Activated naive CD4-positive, alpha-beta T cell treated with anti-CD3 and anti-CD28 coated beads, Interleukin-2, amount 50 U/mL, for 72 hours (primary cell): Measurements from ENCODE around the gene STK36. TPM values are rescaled to one million over a fixed set of nuclear protein-coding genes. Genes with fewer than 3 reads are reported as not detected.
"Not testable (repeated sequence)": the region's sequence is repeated elsewhere in the genome, so short reads cannot be mapped to it uniquely, and the experiment has no call there.

ENCODE experiments used
- ATAC-seq, 2 donors: fragments of 150-1000 bp; cut with Tn5 transposase; 2 replicates each; pipeline ENCODE4 v1.10.0; 2021; ENCODE audit warnings: mild to moderate bottlenecking in 2 of 2, moderate library complexity in 2 of 2
- DNase-seq, 2 donors: peaks; one replicate each; pipeline ENCODE4 v3.0.0; 2021 to 2022; ENCODE audit warnings: low spot score in 2 of 2
- H3K27ac Mint-ChIP-seq, 2 donors: one replicate each; pipeline ENCODE4 v1.8.0; 2022; ENCODE audit warnings: mild to moderate bottlenecking in 2 of 2, mixed read lengths in 2 of 2
- H3K36me3 Mint-ChIP-seq, 2 donors: one replicate each; pipeline ENCODE4 v1.8.0; 2022; ENCODE audit warnings: mixed read lengths in 2 of 2
- H3K9me3 Mint-ChIP-seq, 2 donors: one replicate each; pipeline ENCODE4 v1.8.0; 2022; ENCODE audit warnings: mixed read lengths in 2 of 2
- total RNA-seq, 2 donors: library from RNA; stranded (reverse); gene quantifications; one replicate each; pipeline ENCODE4 v1.2.3, GENCODE V29; 2022

Gene STK36
- total RNA-seq, 2 donors from 2014 or later = 16.5 to 22.5 TPM

- peak in 1 of 2 donors; percentile 43 for ATAC-seq
- H3K36me3 Mint-ChIP-seq = peaks cover 23 to 36% of the 10 kb centered on the region in 2 donors
Measured at GRCh38 chr2:218648787-218649100, 23.1 kb upstream of the STK36 start.

DNA sequence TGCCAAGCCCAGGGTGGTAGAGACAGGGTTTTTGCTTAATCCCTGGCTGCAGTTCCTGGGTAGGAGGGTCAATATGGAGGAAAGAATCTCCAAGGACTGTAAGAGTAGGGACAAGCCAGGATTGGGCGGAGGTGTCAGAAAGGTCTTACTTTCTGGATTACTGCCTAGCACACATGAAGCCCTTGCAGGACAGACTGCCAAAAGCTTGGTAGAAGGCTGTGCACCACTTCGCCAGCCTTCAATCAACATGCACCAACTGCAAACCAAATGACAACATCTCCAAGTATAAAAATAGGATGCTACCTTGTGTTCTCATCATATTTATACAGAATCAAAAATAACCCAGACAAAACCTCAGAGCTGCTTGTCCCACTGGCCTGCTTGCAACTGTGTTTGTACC is 16.1 kb upstream of the STK36 start:
- no peaks in the 10 kb centered on the region for H3K9me3 Mint-ChIP-seq
- peak overlapping the region in 1 of 2 donors; percentile 72 for H3K27ac Mint-ChIP-seq
- ATAC-seq = no peak
- H3K36me3 Mint-ChIP-seq = peaks cover 11 to 17% of the 10 kb centered on the region in 2 donors
- no peak for DNase-seq

More at GRCh38 chr2:218648787-218649100, 23.1 kb upstream of the STK36 start:
- no peaks in the 10 kb centered on the region for H3K9me3 Mint-ChIP-seq
- H3K27ac Mint-ChIP-seq = peak overlapping the region; percentile 33 to 38
- no peak for DNase-seq

- Mint-ChIP-seq H3K27ac (peak overlapping the region; percentile 60 to 69), H3K9me3 (no peaks in the 10 kb centered on the region), H3K36me3 (peaks cover 9 to 11% of the 10 kb centered on the region in 2 donors)
- ATAC-seq = peak; percentile 54 to 62
- DNase-seq = peak in 1 of 2 donors; percentile 48
Measured at GRCh38 chr2:218658671-218659257, 13.1 kb upstream of the STK36 start.

DNA sequence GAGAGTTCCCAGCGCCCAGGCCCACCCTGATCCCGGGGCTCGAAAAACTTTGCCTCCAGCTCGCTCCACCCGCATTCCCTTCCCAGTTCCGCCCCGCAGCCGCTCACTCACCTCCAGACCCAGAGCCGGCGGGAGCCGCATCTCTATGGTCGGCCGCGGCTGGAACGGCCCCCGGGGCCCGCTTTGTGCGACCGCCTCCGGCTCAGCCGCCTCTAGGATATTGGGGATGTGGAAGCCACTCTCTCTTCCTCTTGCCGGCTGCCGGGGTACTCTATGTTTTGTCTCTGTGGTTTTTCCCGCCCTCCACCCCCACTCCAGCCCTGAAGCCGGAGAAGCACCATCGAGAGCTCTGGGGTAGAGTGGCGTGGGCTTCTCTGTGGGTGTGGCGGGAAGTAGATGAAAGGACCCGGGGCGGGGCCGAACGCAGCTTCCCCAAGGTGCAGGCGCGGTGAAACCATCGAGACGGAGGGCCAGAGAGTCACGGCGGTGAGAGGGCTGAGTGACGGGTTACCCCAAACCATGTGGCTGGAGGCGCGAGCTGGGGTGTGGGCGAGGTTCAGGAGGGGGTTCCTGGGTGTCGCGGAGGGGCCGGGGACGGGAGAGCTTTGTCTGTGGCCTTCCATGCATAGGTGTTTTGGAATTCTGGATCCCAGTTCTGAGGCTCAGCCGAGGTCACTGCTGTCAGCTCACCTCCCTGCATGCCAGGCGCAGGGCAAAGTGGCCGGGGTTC is 12.5 kb upstream of the STK36 start, which contains the start of the genes BCS1L and ZNF142:
Gene BCS1L (plus strand): TSS at position 426 of the 730 bp plus-strand sequence. CDS start 1,305 bp downstream, outside the sequence.
Gene ZNF142 (minus strand): TSS at position 366 of the 730 bp plus-strand sequence. CDS start 3,194 bp downstream, outside the sequence.
- ATAC-seq = peak; percentile 95 to 98
- Mint-ChIP-seq H3K36me3 (peaks cover 9 to 11% of the 10 kb centered on the region in 2 donors), H3K9me3 (no peaks in the 10 kb centered on the region), H3K27ac (peak within 1 kb of the TSS; percentile 60 to 69)
- DNase-seq = peak; percentile 87 to 97

DNA sequence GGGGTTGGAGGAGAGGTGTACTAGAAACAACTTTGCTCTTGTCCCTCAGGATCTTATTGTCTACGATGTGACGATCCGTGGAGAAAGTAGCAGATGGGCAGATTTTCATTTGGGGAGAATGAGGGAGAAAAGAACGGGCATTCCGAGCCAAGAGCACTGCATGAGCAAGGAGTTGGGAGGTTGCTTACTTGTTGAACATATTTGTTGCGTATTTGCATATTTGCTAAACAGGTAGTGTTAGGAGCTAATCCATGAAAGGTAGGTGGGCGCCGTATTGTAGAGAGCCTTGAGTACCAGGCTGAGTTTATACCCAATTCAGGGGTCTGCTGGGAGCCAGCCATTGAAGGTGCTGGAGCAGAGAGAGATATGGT is 11.9 kb upstream of the STK36 start:
- DNase-seq (no peak), ATAC-seq (no peak)
- no peaks in the 10 kb centered on the region for H3K9me3 Mint-ChIP-seq
- peak overlapping the region; percentile 60 to 69 for H3K27ac Mint-ChIP-seq
- H3K36me3 Mint-ChIP-seq = peaks cover 9 to 11% of the 10 kb centered on the region in 2 donors

DNA sequence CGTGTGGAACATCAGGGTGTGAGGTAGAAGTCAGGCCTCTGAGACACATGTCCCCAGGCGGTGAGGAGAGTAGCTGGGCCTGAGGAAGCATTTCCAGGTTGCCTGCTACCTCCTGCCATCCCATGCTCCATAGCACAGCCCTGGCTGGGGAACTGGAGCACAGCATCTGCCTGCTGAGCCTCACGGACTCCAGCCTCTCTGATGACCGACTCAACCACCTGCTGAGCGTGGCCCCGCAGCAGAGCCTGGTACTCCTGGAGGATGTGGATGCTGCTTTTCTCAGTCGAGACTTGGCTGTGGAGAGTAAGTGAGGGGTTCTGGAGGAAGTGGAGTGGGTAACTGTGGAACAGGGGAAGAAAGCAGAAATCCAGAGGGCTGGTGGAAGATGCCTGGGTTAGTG is 9.5 kb upstream of the STK36 start:
- peaks cover 9 to 10% of the 10 kb centered on the region in 2 donors for H3K36me3 Mint-ChIP-seq
- no peak for ATAC-seq
- H3K9me3 Mint-ChIP-seq = no peaks in the 10 kb centered on the region
- peak in 1 of 2 donors; percentile 45 for DNase-seq
- peak overlapping the region in 1 of 2 donors; percentile 23 for H3K27ac Mint-ChIP-seq

DNA sequence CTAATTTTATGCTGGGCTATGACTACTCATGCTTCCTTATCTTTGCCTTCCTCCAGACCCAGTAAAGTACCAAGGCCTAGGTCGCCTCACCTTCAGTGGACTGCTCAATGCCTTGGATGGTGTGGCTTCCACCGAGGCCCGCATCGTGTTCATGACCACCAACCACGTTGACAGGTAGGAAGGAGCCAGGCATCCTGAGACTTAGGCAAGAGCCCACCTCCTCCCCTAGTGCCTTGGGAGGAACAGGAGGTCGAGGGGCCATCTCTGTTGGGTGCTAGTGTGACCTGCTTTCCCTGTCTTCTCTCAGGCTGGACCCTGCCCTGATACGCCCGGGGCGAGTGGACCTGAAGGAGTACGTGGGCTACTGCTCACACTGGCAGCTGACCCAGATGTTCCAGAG is 9.1 kb upstream of the STK36 start:
- peak in 1 of 2 donors; percentile 53 for DNase-seq
- ATAC-seq = no peak
- Mint-ChIP-seq H3K36me3 (peaks cover 6 to 9% of the 10 kb centered on the region in 2 donors), H3K27ac (peak overlapping the region in 1 of 2 donors; percentile 23), H3K9me3 (no peaks in the 10 kb centered on the region)

DNA sequence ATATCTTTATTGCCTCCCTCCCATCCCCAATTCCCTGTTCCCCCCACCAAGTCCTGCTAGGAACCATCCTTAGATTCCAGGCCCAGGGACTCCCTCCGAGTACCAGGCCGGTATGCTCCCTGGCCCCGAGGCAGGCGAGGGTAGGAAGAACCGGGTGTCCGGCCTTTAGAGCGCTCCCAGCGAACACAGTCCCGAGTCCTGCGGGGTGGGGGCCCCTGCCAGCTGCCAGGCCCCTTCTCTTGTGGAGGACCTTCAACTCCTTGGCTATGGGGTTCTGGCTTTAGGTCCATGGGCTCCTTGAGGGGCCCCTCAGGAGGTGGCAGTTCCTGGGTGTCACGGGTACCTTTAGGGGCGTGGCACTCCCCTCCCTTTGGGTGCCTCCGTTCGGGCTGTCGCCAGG is 8.0 kb upstream of the STK36 start:
- no peak for DNase-seq

GRCh38 chr2:218664653-218665052 is 7.2 kb upstream of the STK36 start:
- no peaks in the 10 kb centered on the region for H3K9me3 Mint-ChIP-seq
- peaks cover 0 to 4% of the 10 kb centered on the region in 2 donors for H3K36me3 Mint-ChIP-seq
- ATAC-seq (no peak), DNase-seq (peak in 1 of 2 donors; percentile 4)
- H3K27ac Mint-ChIP-seq = peak overlapping the region in 1 of 2 donors; percentile 57

More for the DNA sequence above, 8.0 kb upstream of the STK36 start:
- no peak for ATAC-seq
- peaks cover 1 to 9% of the 10 kb centered on the region in 2 donors for H3K36me3 Mint-ChIP-seq
- no peaks in the 10 kb centered on the region for H3K9me3 Mint-ChIP-seq
- peak overlapping the region in 1 of 2 donors; percentile 57 for H3K27ac Mint-ChIP-seq

DNA sequence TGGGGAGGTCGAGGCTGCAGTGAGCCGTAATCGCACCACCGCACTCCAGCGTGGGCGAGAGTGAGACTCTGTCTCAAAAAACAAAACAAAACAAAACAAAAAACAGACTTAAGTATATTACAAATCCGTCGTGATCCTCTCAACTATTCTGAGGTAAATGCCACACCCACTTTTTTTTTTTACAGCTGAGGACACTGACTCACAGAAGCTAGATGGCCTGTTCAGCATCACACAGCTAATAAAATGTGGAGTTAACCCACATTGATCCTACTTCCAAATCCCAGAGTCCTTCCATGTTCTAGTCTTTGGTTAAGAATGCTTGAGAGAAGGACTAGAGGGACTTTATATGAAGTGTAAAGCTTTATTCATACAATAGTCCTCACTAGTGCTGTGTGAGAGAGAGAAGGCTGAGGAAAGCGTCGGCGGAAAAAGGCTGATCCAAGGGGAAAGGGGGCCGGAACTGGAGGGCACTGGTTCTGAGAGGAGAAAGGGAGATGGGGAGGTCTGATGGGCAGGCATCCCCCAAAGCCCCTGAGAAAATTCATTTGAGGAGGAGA is 711 bp upstream of the STK36 start:
- peak in 1 of 2 donors; percentile 1 for ATAC-seq
- H3K36me3 Mint-ChIP-seq = peaks cover 11 to 17% of the 10 kb centered on the region in 2 donors
- H3K27ac Mint-ChIP-seq = peak overlapping the region; percentile 95 to 99
- H3K9me3 Mint-ChIP-seq = no peaks in the 10 kb centered on the region
- peak in 1 of 2 donors; percentile 31 for DNase-seq

- Mint-ChIP-seq H3K36me3 (peaks cover 0 to 5% of the 10 kb centered on the region in 2 donors), H3K9me3 (no peaks in the 10 kb centered on the region), H3K27ac (peak overlapping the region; percentile 3 to 52)
- no peak for ATAC-seq
- no peak for DNase-seq
Measured at GRCh38 chr2:218679119-218679518, 7.2 kb downstream of the STK36 start.

DNA sequence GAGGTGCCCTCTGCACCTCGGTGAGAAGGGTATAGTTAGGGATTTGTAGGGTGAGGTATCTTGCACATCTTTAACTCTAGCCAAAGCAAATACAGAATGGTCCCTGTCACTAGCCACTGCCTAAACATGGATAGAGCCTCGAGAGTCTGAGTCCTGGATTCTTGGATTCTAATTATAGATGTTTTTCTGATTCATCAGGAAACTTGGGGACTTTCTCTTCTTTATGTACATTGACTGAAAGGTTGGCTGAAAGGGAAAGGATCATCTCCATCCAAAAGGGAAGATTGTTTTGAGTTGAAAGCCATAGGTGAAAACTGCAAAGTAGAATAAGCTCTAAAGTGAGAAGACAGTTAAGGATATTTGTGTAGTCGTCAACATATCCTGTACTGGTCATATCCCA is 8.2 kb downstream of the STK36 start:
- no peaks in the 10 kb centered on the region for H3K9me3 Mint-ChIP-seq
- H3K27ac Mint-ChIP-seq = no peak overlapping the region
- H3K36me3 Mint-ChIP-seq = peaks cover 0 to 5% of the 10 kb centered on the region in 2 donors
- ATAC-seq = no peak
- no peak for DNase-seq

GRCh38 chr2:218687400-218688060 is 15.6 kb downstream of the STK36 start:
- ATAC-seq (peak; percentile 77 to 79), DNase-seq (peak in 1 of 2 donors; percentile 27)
- not testable (repeated sequence) for H3K9me3 Mint-ChIP-seq, H3K36me3 Mint-ChIP-seq, H3K27ac Mint-ChIP-seq

DNA sequence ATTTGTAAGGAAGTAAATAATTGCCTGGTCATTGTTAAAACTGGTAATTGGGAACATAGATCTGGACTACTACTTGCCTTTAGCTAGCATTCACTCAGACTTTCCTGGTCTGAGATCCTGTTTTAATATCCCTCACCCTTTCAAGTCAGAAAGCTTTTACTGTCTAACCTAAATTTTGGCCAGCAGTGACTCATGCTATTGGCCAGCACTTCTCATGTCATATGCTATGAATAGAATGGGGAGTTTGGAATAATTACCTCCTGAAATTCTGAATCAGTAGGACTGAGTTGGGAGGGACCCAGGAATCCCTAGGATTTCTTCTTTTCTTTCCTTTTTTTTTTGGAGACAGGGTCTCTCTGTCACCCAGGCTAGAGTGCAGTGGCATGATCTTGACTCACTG is 19.3 kb downstream of the STK36 start:
- DNase-seq = no peak
- H3K27ac Mint-ChIP-seq = no peak overlapping the region
- H3K9me3 Mint-ChIP-seq = no peaks in the 10 kb centered on the region
- H3K36me3 Mint-ChIP-seq = no peaks in the 10 kb centered on the region
- ATAC-seq = no peak

GRCh38 chr2:218694405-218695145 is 22.7 kb downstream of the STK36 start:
- no peak for DNase-seq
- no peak for ATAC-seq
- H3K36me3 Mint-ChIP-seq = no peaks in the 10 kb centered on the region
- no peaks in the 10 kb centered on the region for H3K9me3 Mint-ChIP-seq
- H3K27ac Mint-ChIP-seq = no peak overlapping the region

- no peaks in the 10 kb centered on the region for H3K9me3 Mint-ChIP-seq
- H3K27ac Mint-ChIP-seq = peak overlapping the region in 1 of 2 donors; percentile 24
- no peak for DNase-seq
- ATAC-seq = no peak
- no peaks in the 10 kb centered on the region for H3K36me3 Mint-ChIP-seq
Measured at GRCh38 chr2:218698885-218699284, 27.0 kb downstream of the STK36 start.
